ENCODE data around the gene SQSTM1.
"Not testable (repeated sequence)": the region's sequence is repeated elsewhere in the genome, so short reads cannot be mapped to it uniquely, and the experiment has no call there.

Gene SQSTM1

GRCh38 chr5:179870952-179871351 lies 50.2 kb downstream of the SQSTM1 start:
- H3K9me3 Mint-ChIP-seq: no peaks in the 10 kb centered on the region

DNA sequence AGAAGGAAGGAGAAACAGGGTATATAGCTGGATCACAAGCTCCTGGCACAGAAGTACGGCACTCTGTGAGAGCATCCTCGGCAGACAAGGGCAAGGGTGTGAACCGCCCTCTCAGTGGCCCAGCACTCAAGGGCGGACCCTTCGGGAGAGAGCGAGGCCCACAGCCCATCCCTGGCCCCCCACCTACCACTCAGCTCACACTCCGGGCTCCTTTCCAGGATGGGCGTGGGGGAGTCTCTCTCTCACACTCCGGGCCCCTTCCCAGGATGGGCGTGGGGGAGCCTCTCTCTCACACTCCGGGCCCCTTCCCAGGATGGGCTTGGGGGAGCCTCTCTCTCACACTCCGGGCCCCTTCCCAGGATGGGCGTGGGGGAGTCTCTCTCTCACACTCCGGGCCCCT lies 50.8 kb downstream of the SQSTM1 start:
- H3K27me3 Mint-ChIP-seq (ENCODE audit: low read depth); H3K9me3 Mint-ChIP-seq; H3K4me3 Mint-ChIP-seq: not testable (repeated sequence)
- Mint-ChIP-seq H3K4me1 (peaks cover 10% of the 10 kb centered on the region), H3K27ac (peak overlapping the region in 2 of 3 experiments; percentile 81 to 92), H3K36me3 (ENCODE audit: low read depth) (peaks cover 33% of the 10 kb centered on the region)

More at GRCh38 chr5:179870952-179871351, 50.2 kb downstream of the SQSTM1 start:
- Mint-ChIP-seq H3K4me3 (no peak overlapping the region), H3K36me3 (ENCODE audit: low read depth) (peaks cover 27% of the 10 kb centered on the region), H3K4me1 (peaks cover 10% of the 10 kb centered on the region), H3K27me3 (ENCODE audit: low read depth) (no peaks in the 10 kb centered on the region), H3K27ac (peak overlapping the region; percentile 81 to 92 (median 83))
- no peak for TF ChIP-seq CTCF (IDR thresholded peaks at IDR 0.05; ENCODE audit: unreplicated experiment in 3 of 3)

DNA sequence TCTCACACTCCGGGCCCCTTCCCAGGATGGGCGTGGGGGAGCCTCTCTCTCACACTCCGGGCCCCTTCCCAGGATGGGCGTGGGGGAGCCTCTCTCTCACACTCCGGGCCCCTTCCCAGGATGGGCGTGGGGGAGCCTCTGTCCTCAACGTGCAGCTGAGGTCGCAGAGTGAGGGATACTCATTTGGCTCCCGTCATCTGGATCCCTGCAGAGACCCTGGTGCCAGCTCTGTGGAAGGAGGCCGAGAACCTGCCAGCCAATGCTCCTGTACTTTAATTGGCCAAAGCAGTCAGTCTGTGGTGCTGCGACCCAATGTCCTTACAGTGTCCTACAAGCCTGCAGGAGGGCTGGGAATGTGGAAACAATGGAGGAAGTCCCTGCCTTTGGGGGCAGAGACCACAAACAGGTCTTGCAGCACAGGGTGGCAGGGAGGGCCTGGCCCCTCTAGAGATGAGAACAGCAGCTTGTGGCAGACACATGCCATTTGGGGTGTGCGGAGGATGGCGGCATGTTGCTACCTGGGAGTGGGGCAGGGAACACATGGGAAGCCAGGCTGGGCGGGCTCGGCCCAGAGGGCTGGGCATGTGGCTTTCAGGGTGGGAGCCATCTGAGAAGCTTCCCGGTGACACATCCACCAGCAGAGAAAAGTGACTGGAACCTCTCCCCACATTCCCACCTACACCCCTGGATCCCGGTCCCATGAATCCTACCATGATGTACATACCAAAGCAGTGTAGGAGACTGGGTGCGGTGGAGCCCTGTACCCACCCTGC lies 51.5 kb downstream of the SQSTM1 start:
- Mint-ChIP-seq H3K4me1 (peaks cover 10% of the 10 kb centered on the region), H3K4me3 (no peak overlapping the region)

DNA sequence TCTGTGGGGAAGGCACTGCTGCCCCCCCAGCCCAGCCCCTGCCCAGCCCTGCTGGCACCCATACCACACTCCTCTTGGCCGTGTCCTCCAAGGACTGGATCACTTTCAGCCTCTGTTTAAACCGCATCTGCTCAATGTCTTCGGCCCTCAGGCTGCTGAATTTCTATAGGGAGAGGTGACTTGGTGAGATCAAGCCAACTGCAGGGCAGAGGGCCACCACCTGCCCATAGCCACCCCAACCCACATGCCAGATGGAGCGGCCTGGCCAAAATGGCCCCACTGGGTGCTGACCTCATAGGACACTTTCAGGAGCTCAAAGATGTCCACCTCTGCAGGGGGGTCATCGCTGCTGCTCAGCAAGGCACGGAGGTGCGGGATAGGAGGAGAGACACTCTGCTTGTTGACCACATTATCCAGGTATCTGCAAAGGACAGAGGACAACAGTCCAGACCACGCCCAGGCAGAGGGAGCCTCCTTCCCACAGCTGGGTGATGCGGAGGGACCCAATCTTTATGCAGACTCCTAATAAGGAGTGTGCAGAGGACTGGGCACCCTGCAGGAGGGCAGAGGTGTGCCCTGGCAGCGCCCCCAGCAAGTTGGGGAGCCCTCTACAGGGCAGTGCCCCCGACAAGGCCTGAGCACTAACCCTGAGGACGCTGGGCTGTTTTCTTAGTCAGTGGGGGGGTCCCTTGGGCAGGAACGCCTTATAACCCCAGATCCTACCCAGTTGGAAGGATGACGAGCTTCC lies 52.3 kb downstream of the SQSTM1 start:
- Mint-ChIP-seq H3K27me3 (ENCODE audit: low read depth) (no peaks in the 10 kb centered on the region), H3K4me3 (no peak overlapping the region), H3K9me3 (no peaks in the 10 kb centered on the region), H3K4me1 (peaks cover 10% of the 10 kb centered on the region), H3K27ac (peak overlapping the region in 1 of 3 experiments; percentile 68), H3K36me3 (ENCODE audit: low read depth) (peaks cover 37% of the 10 kb centered on the region)
- TF ChIP-seq CTCF (IDR thresholded peaks at IDR 0.05; ENCODE audit: unreplicated experiment in 3 of 3): no peak

More for the DNA sequence above, 51.5 kb downstream of the SQSTM1 start:
- peaks cover 32% of the 10 kb centered on the region for H3K36me3 Mint-ChIP-seq (ENCODE audit: low read depth)
- H3K27ac Mint-ChIP-seq: peak overlapping the region in 2 of 3 experiments; percentile 83 to 89
- TF ChIP-seq CTCF (IDR thresholded peaks at IDR 0.05; ENCODE audit: unreplicated experiment in 3 of 3): no peak
- no peaks in the 10 kb centered on the region for H3K9me3 Mint-ChIP-seq
- no peaks in the 10 kb centered on the region for H3K27me3 Mint-ChIP-seq (ENCODE audit: low read depth)

GRCh38 chr5:179873588-179874110 lies 52.9 kb downstream of the SQSTM1 start:
- Mint-ChIP-seq H3K27ac (no peak overlapping the region), H3K36me3 (ENCODE audit: low read depth) (peaks cover 35% of the 10 kb centered on the region), H3K4me3 (no peak overlapping the region), H3K27me3 (ENCODE audit: low read depth) (no peaks in the 10 kb centered on the region), H3K4me1 (peaks cover 10% of the 10 kb centered on the region), H3K9me3 (no peaks in the 10 kb centered on the region)
- no peak for TF ChIP-seq CTCF (IDR thresholded peaks at IDR 0.05; ENCODE audit: unreplicated experiment in 3 of 3)

- Mint-ChIP-seq H3K27ac (no peak overlapping the region), H3K4me1 (peaks cover 10% of the 10 kb centered on the region), H3K27me3 (ENCODE audit: low read depth) (no peaks in the 10 kb centered on the region), H3K36me3 (ENCODE audit: low read depth) (peaks cover 35% of the 10 kb centered on the region), H3K9me3 (no peaks in the 10 kb centered on the region), H3K4me3 (no peak overlapping the region)
- no peak for TF ChIP-seq CTCF (IDR thresholded peaks at IDR 0.05; ENCODE audit: unreplicated experiment in 3 of 3)
Observed at GRCh38 chr5:179874136-179874535, 53.4 kb downstream of the SQSTM1 start.
